RPMI8226 (cell line): ENCODE measurements around the gene SNRNP200.
A peak's percentile ranks its signal among the peaks of the same experiment; 100 is the strongest.

ENCODE experiments used
- DNase-seq: peaks from one replicate; pipeline ENCODE4 v3.0.0-alpha.2; 2015

The SNRNP200 gene

GRCh38 chr2:96305091-96305978 lies at the start of gene SNRNP200:
Gene SNRNP200 (minus strand): TSS chr2:96305546. CDS start chr2:96305437, 109 bp downstream.
- peak; percentile 95 for DNase-seq

GRCh38 chr2:96354492-96354891 lies 49.1 kb upstream of the SNRNP200 start:
- DNase-seq = no peak

- no peak for DNase-seq
Observed at GRCh38 chr2:96353606-96354101, 48.3 kb upstream of the SNRNP200 start.

GRCh38 chr2:96353032-96353561 lies 47.8 kb upstream of the SNRNP200 start:
- no peak for DNase-seq

GRCh38 chr2:96347395-96347794 lies 42.0 kb upstream of the SNRNP200 start:
- DNase-seq = no peak

- no peak for DNase-seq
Observed at GRCh38 chr2:96345868-96346462, 40.6 kb upstream of the SNRNP200 start.

- DNase-seq = no peak
Observed at GRCh38 chr2:96345438-96345837, 40.1 kb upstream of the SNRNP200 start.

- DNase-seq = no peak
Observed at GRCh38 chr2:96344011-96344410, 38.7 kb upstream of the SNRNP200 start.

- no peak for DNase-seq
Observed at GRCh38 chr2:96342085-96342484, 36.7 kb upstream of the SNRNP200 start.

- DNase-seq = no peak
Observed at GRCh38 chr2:96341641-96342040, 36.3 kb upstream of the SNRNP200 start.

GRCh38 chr2:96340493-96341414 lies 35.4 kb upstream of the SNRNP200 start:
- DNase-seq = no peak

- DNase-seq = no peak
Observed at GRCh38 chr2:96336873-96337272, 31.5 kb upstream of the SNRNP200 start.

- no peak for DNase-seq
Observed at GRCh38 chr2:96336104-96336775, 30.9 kb upstream of the SNRNP200 start.

- no peak for DNase-seq
Observed at GRCh38 chr2:96333708-96334107, 28.4 kb upstream of the SNRNP200 start.

GRCh38 chr2:96330407-96330806 lies 25.1 kb upstream of the SNRNP200 start:
- no peak for DNase-seq

GRCh38 chr2:96329874-96330273 lies 24.5 kb upstream of the SNRNP200 start:
- no peak for DNase-seq

- peak; percentile 47 for DNase-seq
Observed at GRCh38 chr2:96329456-96329855, 24.1 kb upstream of the SNRNP200 start.

- DNase-seq = no peak
Observed at GRCh38 chr2:96326990-96327820, 21.9 kb upstream of the SNRNP200 start.

- no peak for DNase-seq
Observed at GRCh38 chr2:96326564-96326963, 21.2 kb upstream of the SNRNP200 start.

- DNase-seq = peak; percentile 59
Observed at GRCh38 chr2:96325884-96326255, 20.5 kb upstream of the SNRNP200 start.
